IMR-90 (cell line): ENCODE results near the gene ENAM. TPM values are rescaled to one million over a fixed set of nuclear protein-coding genes. Genes with fewer than 3 reads are reported as not detected.

Source experiments
- ATAC-seq: fragments of 200-7000 bp; cut with Tn5 transposase; 2 replicates; pipeline ENCODE4 v1.9.1; 2020; ENCODE audit warnings: low read depth, mild to moderate bottlenecking, moderate library complexity
- BruUV-seq: library from RNA; stranded (reverse); fragments of 400-500 nt; replicated peaks from 2 replicates; lab custom pipeline; 2021; lab: Mats Ljungman, UMichigan
- CTCF ChIA-PET: fragments of 300-600 bp; formaldehyde crosslinking; extraction: SDS; loops from one replicate; lab custom pipeline; 2021; ENCODE audit warnings: antibody characterized with exemption; lab: Yijun Ruan, JAX
- POLR2A ChIA-PET: fragments of 300-600 bp; sonication (Branson Sonifier 250); formaldehyde crosslinking; loops from one replicate; lab custom pipeline; 2022; ENCODE audit warnings: antibody characterized with exemption; ENCODE audit not compliant: unreplicated experiment; lab: Charles Lee
- DNase-seq: peaks from one replicate; pipeline ENCODE4 v3.0.0; 2013
- H2AFZ ChIP-seq: replicated peaks from 2 replicates; pipeline ENCODE3; 2013; ENCODE audit warnings: low read length, mild to moderate bottlenecking; ENCODE audit not compliant: poor library complexity
- H2AK5ac ChIP-seq: 2 replicates; pipeline ENCODE4 v1.6.1; 2013; ENCODE audit warnings: low read depth, low read length, inconsistent platforms
- H2AK9ac ChIP-seq: replicated peaks from 2 replicates; pipeline ENCODE3; 2013; ENCODE audit warnings: mild to moderate bottlenecking, low read depth, low read length, moderate library complexity; ENCODE audit not compliant: poor library complexity
- H2BK120ac ChIP-seq: 2 replicates; pipeline ENCODE4 v1.6.1; 2013; ENCODE audit warnings: low read depth, low read length, inconsistent platforms
- H2BK15ac ChIP-seq: 3 replicates; pipeline ENCODE4 v1.6.1; 2013; ENCODE audit warnings: low read depth, low read length, inconsistent platforms
- H2BK20ac ChIP-seq: 2 replicates; pipeline ENCODE4 v1.6.1; 2013; ENCODE audit warnings: low read depth, mild to moderate bottlenecking, inconsistent platforms, low read length, moderate library complexity
- H2BK5ac ChIP-seq: 2 replicates; pipeline ENCODE4 v1.6.1; 2013; ENCODE audit warnings: mild to moderate bottlenecking, low read depth, low read length, inconsistent platforms; ENCODE audit not compliant: poor library complexity, severe bottlenecking
- H3K14ac ChIP-seq: replicated peaks from 2 replicates; pipeline ENCODE4 v1.6.1; 2013; ENCODE audit warnings: low read depth, low read length, inconsistent platforms
- H3K18ac ChIP-seq: 2 replicates; pipeline ENCODE4 v1.6.1; 2013; ENCODE audit warnings: low read depth, low read length, control low read depth
- H3K23ac ChIP-seq: 2 replicates; pipeline ENCODE4 v1.6.1; 2013; ENCODE audit warnings: low read depth, low read length, inconsistent platforms
- H3K27ac ChIP-seq: 2 replicates; pipeline ENCODE4 v1.5.1; 2013; ENCODE audit warnings: mild to moderate bottlenecking, control low read depth, low read length; ENCODE audit not compliant: insufficient read depth
- H3K27me3 ChIP-seq: 2 replicates; pipeline ENCODE4 v1.6.1; 2013; ENCODE audit warnings: low read length; ENCODE audit not compliant: control insufficient read depth, insufficient read depth
- H3K36me3 ChIP-seq: 2 replicates; pipeline ENCODE4 v1.6.1; 2013; ENCODE audit warnings: low read length, mixed read lengths; ENCODE audit not compliant: control insufficient read depth, insufficient read depth
- H3K4ac ChIP-seq: 2 replicates; pipeline ENCODE4 v1.6.1; 2013; ENCODE audit warnings: low read depth, low read length, inconsistent platforms
- H3K4me1 ChIP-seq: 2 replicates; pipeline ENCODE4 v1.6.1; 2013; ENCODE audit warnings: low read length, mixed read lengths; ENCODE audit not compliant: control insufficient read depth, insufficient read depth
- H3K4me2 ChIP-seq: 2 replicates; pipeline ENCODE4 v1.6.1; 2013; ENCODE audit warnings: low read depth, mild to moderate bottlenecking, control low read depth, low read length, moderate library complexity
- H3K4me3 ChIP-seq: 2 replicates; pipeline ENCODE4 v1.5.1; 2013; ENCODE audit warnings: low read depth, mild to moderate bottlenecking, control low read depth, low read length, moderate library complexity; ENCODE audit not compliant: insufficient read depth
- H3K56ac ChIP-seq: 2 replicates; pipeline ENCODE4 v1.6.1; 2013; ENCODE audit warnings: low read length, inconsistent platforms; ENCODE audit not compliant: insufficient read depth; ENCODE audit errors: extremely low read depth
- H3K79me1 ChIP-seq, 2 experiments: 2 replicates each; pipeline ENCODE4 v1.6.1; 2013; ENCODE audit warnings: low read length in 2 of 2, inconsistent platforms in 1 of 2, low read depth in 1 of 2
- H3K9ac ChIP-seq: 2 replicates; pipeline ENCODE4 v1.6.1; 2013; ENCODE audit warnings: low read depth, low read length, control low read depth
- H3K9me1 ChIP-seq: 2 replicates; pipeline ENCODE4 v1.6.1; 2013; ENCODE audit warnings: low read length, inconsistent platforms; ENCODE audit not compliant: insufficient read depth
- H3K9me3 ChIP-seq: 2 replicates; pipeline ENCODE4 v1.6.1; 2013; ENCODE audit warnings: low read length; ENCODE audit not compliant: control insufficient read depth, insufficient read depth
- H4K20me1 ChIP-seq: 2 replicates; pipeline ENCODE4 v1.6.1; 2013; ENCODE audit warnings: low read length, inconsistent platforms; ENCODE audit not compliant: insufficient read depth
- H4K5ac ChIP-seq: 2 replicates; pipeline ENCODE4 v1.6.1; 2013; ENCODE audit warnings: mild to moderate bottlenecking, low read depth, low read length, control low read depth
- H4K8ac ChIP-seq, 2 experiments: 2 replicates each; pipeline ENCODE4 v1.6.1; 2013; ENCODE audit warnings: low read depth in 2 of 2, low read length in 2 of 2, control low read depth in 1 of 2, inconsistent platforms in 1 of 2
- H4K91ac ChIP-seq: 2 replicates; pipeline ENCODE4 v1.6.1; 2013; ENCODE audit warnings: low read depth, low read length, inconsistent platforms; ENCODE audit not compliant: insufficient read depth
- FOS ChIP-seq: fragments of 150-350 bp; IDR thresholded peaks from 2 replicates; pipeline ENCODE4 v1.6.1; 2016; ENCODE audit warnings: low read depth, low read length
- RAD21 ChIP-seq: IDR thresholded peaks from 2 replicates; pipeline ENCODE4 v1.6.1; 2012; ENCODE audit warnings: low read length, improper control_type of control experiment
- RCOR1 ChIP-seq: IDR thresholded peaks from 2 replicates; pipeline ENCODE4 v1.6.1; 2012; ENCODE audit warnings: mild to moderate bottlenecking, low read length, improper control_type of control experiment; ENCODE audit not compliant: insufficient replicate concordance
- dilution Hi-C: fragments of 300-500 bp; cut with HindIII; formaldehyde crosslinking; loops from one replicate; pipeline ENCODE4 v1.14.3; 2018; ENCODE audit warnings: low sequenced_read_pairs; ENCODE audit not compliant: unreplicated experiment
- in situ Hi-C: fragments of 300-500 bp; cut with MboI; formaldehyde crosslinking; loops from 3 replicates; pipeline ENCODE4 v1.14.3; 2019; ENCODE audit warnings: low sequenced_read_pairs, inconsistent platforms, mixed read lengths
- intact Hi-C: fragments of 100-400 bp; cut with micrococcal nuclease; formaldehyde crosslinking; loops from 2 replicates; pipeline ENCODE4 v1.10.0; 2022
- polyA plus RNA-seq, 3 experiments: library from polyadenylated mRNA; depleted of rRNA; stranded (reverse); fragments of >200 nt; gene quantifications; 2 replicates each; pipeline ENCODE4 v1.2.3, GENCODE V29; 2012; ENCODE audit warnings: low replicate concordance in 1 of 3
- total RNA-seq: library from RNA; depleted of rRNA; stranded (reverse); fragments of >200 nt; gene quantifications from 2 replicates; pipeline ENCODE4 v1.2.3, GENCODE V29; 2012
- TF ChIP-seq, protein P1 (sequence below): fragments of 150-350 bp; IDR thresholded peaks from 2 replicates; pipeline ENCODE4 v1.6.1; 2017; ENCODE audit warnings: mild to moderate bottlenecking, antibody characterized with exemption, low read length, low read depth

Gene ENAM
- total and polyA plus RNA-seq, 2 of the 4 experiments (the other 2 are of a cell fraction) = under 0.01 to 0.10 TPM

DNA sequence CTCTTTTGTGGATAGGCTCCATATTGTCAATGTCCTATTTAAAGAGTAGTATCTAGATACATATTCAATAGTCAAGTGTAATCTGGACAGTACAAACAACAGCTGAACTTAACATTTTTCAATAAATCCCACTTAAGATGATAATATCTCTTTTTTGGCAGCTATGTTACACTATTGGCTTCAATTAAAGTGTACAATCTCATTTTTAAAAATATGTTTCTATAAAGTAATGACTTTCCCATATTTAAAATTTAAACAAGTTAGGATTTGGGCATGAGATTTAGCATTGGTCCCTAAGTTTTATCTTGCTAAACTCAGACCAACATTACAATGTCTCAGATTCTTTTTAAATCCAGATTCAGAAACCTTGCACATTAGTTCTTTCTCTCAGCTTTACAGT lies 45.6 kb downstream of the ENAM start:
- ATAC-seq (no peak), DNase-seq (no peak)
- Histone ChIP-seq H3K14ac (no peak overlapping the region), H4K91ac (no peak overlapping the region), H3K4me3 (no peak overlapping the region), H2AK5ac (no peak overlapping the region), H4K8ac (no peak overlapping the region), H3K9me1 (0 out of 2 replicates have a peak, but pooled peaks cover 2% of the 10 kb centered on the region), H3K18ac (no peak overlapping the region), H3K4ac (no peak overlapping the region), H3K36me3 (no peaks in the 10 kb centered on the region), H4K5ac (no peak overlapping the region), H2BK120ac (no peak overlapping the region), H3K79me1 (no peaks in the 10 kb centered on the region), H2AFZ (no peak overlapping the region), H3K4me1 (peaks cover 2% of the 10 kb centered on the region; the same call in 1 of the 2 replicates), H2BK20ac (no peak overlapping the region), H3K23ac (no peak overlapping the region), H3K27ac (no peak overlapping the region), H3K9ac (no peak overlapping the region), H2BK15ac (no peak overlapping the region), H4K20me1 (no peaks in the 10 kb centered on the region), H3K4me2 (no peak overlapping the region), H2BK5ac (no peak overlapping the region), H3K56ac (no peak overlapping the region), H2AK9ac (no peak overlapping the region), H3K9me3 (no peaks in the 10 kb centered on the region), H3K27me3 (no peaks in the 10 kb centered on the region; the same call in 1 of the 2 replicates)
- in situ Hi-C loops = no loop called here
- TF ChIP-seq, protein P1, sequence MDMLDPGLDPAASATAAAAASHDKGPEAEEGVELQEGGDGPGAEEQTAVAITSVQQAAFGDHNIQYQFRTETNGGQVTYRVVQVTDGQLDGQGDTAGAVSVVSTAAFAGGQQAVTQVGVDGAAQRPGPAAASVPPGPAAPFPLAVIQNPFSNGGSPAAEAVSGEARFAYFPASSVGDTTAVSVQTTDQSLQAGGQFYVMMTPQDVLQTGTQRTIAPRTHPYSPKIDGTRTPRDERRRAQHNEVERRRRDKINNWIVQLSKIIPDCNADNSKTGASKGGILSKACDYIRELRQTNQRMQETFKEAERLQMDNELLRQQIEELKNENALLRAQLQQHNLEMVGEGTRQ = no peak
- TF ChIP-seq RCOR1 (no peak), RAD21 (no peak), FOS (no peak)
- ChIA-PET POLR2A (no interaction called here), CTCF (interaction anchor here (0.9 to 1.3 kb wide), 2 partner anchors 13 to 20 kb away, joined by 3 to 6 read pairs; no protein-coding TSS in a partner anchor)
- no TSS peak for BruUV-seq
- dilution Hi-C loops = no loop called here
- intact Hi-C loops = no loop called here
